Stimulated activated CD4-positive, alpha-beta T cell treated with anti-CD3 and anti-CD28 coated beads, Interleukin-12 subunit alpha, Interleukin-12 subunit beta, amount 100 ng/mL, for 48 hours (primary cell): ENCODE measurements around the gene FBXO47.

Experiments used
- DNase-seq, 3 donors: peaks; one replicate each; pipeline ENCODE4 v3.0.0-alpha.2; 2020; ENCODE audit warnings: low read depth in 2 of 3, low spot score in 1 of 3

FBXO47 gene

GRCh38 chr17:38905375-38905774, 61.8 kb downstream of the FBXO47 start:
- DNase-seq = no peak

GRCh38 chr17:38904892-38905291, 62.3 kb downstream of the FBXO47 start:
- no peak for DNase-seq

GRCh38 chr17:38903404-38903803, 63.8 kb downstream of the FBXO47 start:
- DNase-seq = no peak

- no peak for DNase-seq
Observed at GRCh38 chr17:38900978-38901656, 66.1 kb downstream of the FBXO47 start.

GRCh38 chr17:38899421-38899820, 67.8 kb downstream of the FBXO47 start:
- no peak for DNase-seq

- peak; percentile 75 to 83 (median 77) for DNase-seq
Observed at GRCh38 chr17:38898812-38899348, 68.3 kb downstream of the FBXO47 start.

- DNase-seq = no peak
Observed at GRCh38 chr17:38898291-38898679, 68.9 kb downstream of the FBXO47 start.

GRCh38 chr17:38897671-38898290, 69.4 kb downstream of the FBXO47 start:
- no peak for DNase-seq

GRCh38 chr17:38897176-38897575, 70.0 kb downstream of the FBXO47 start:
- DNase-seq = no peak

- DNase-seq = no peak
Observed at GRCh38 chr17:38896346-38896954, 70.8 kb downstream of the FBXO47 start.

GRCh38 chr17:38894276-38894675, 72.9 kb downstream of the FBXO47 start:
- no peak for DNase-seq

GRCh38 chr17:38893607-38894006, 73.6 kb downstream of the FBXO47 start:
- DNase-seq = peak in 1 of 3 donors; percentile 24

GRCh38 chr17:38893113-38893512, 74.1 kb downstream of the FBXO47 start:
- DNase-seq = no peak

GRCh38 chr17:38892620-38893019, 74.6 kb downstream of the FBXO47 start:
- DNase-seq = no peak

GRCh38 chr17:38892083-38892482, 75.1 kb downstream of the FBXO47 start:
- DNase-seq = no peak

- no peak for DNase-seq
Observed at GRCh38 chr17:38891441-38891840, 75.8 kb downstream of the FBXO47 start.

- DNase-seq = no peak
Observed at GRCh38 chr17:38890410-38890746, 76.8 kb downstream of the FBXO47 start.

GRCh38 chr17:38889745-38890409, 77.3 kb downstream of the FBXO47 start:
- no peak for DNase-seq

GRCh38 chr17:38888842-38889241, 78.4 kb downstream of the FBXO47 start:
- no peak for DNase-seq

GRCh38 chr17:38886643-38887010, 80.6 kb downstream of the FBXO47 start:
- no peak for DNase-seq
